Measurements from ENCODE around the gene CBY3. TPM values are rescaled to one million over a fixed set of nuclear protein-coding genes. Genes with fewer than 3 reads are reported as not detected.

The CBY3 gene
- total RNA-seq (not detected), polyA plus RNA-seq (under 1 TPM in 1 of 2 donors, not detected in 1; 0.06 TPM)
- long read RNA-seq, donor 1, partial matches to known transcripts = 0 of 3 reads
- long read RNA-seq, donor 1, other reads (novel, unspliced or antisense) = 3 of 3 reads
- long read RNA-seq, donor 2, partial matches to known transcripts = 0 of 2 reads
- long read RNA-seq, donor 2, other reads (novel, unspliced or antisense) = 2 of 2 reads
- long read RNA-seq, donor 3 = 0 reads

DNA sequence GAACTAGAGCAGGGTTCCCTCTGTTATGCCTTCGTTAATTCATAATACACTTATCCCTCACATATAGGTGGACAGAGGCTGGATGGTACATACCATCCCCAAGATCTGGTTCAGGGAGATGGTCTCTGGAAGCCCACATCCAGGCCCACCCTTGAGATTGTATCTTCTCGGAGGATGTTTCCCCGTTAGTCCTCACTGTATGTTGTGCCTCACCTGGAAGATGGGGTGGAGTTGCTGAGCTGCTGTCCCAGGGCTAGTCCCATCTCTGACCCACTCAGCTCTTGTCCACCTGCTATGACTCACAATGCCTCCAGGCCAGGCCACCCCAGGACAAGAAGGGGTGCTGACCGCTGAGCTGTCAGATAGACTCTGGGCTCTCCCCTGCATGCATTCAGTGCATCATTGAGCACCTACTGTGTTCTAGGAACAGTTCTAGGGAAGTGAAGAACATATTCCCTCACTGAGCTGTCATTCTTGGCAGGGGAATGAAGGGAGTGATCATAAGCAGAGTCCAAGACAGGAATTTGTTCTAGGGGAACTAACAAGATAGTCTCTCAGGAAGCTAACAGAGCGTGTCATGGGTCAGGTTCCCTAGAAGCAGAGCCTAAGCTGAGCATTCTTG, at the start of gene CBY3:
CBY3 (minus strand) TSS at position 255 of the 622 bp plus-strand sequence; CDS start at position 139, 116 bp downstream.
- peaks cover 10 to 36% (median 22%) of the 10 kb centered on the region in 9 donors for H3K4me1 ChIP-seq
- no peaks in the 10 kb centered on the region for H3K36me3 ChIP-seq
- intact Hi-C loops (cut with DNase I) = no loop called here
- TF ChIP-seq, protein P1, sequence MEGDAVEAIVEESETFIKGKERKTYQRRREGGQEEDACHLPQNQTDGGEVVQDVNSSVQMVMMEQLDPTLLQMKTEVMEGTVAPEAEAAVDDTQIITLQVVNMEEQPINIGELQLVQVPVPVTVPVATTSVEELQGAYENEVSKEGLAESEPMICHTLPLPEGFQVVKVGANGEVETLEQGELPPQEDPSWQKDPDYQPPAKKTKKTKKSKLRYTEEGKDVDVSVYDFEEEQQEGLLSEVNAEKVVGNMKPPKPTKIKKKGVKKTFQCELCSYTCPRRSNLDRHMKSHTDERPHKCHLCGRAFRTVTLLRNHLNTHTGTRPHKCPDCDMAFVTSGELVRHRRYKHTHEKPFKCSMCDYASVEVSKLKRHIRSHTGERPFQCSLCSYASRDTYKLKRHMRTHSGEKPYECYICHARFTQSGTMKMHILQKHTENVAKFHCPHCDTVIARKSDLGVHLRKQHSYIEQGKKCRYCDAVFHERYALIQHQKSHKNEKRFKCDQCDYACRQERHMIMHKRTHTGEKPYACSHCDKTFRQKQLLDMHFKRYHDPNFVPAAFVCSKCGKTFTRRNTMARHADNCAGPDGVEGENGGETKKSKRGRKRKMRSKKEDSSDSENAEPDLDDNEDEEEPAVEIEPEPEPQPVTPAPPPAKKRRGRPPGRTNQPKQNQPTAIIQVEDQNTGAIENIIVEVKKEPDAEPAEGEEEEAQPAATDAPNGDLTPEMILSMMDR (IDR thresholded peaks at IDR 0.05) = no peak
- WGBS, 2 donors = 94 to 95% methylated on average over 5 of the region's 5 CpGs
- no peak within 1 kb of the TSS for H3K27ac ChIP-seq
- ATAC-seq (no peak), DNase-seq (no peak)
- no peaks in the 10 kb centered on the region for H3K27me3 ChIP-seq
- no peaks in the 10 kb centered on the region for H3K9me3 ChIP-seq
- H3K4me3 ChIP-seq = no peak within 1 kb of the TSS

DNA sequence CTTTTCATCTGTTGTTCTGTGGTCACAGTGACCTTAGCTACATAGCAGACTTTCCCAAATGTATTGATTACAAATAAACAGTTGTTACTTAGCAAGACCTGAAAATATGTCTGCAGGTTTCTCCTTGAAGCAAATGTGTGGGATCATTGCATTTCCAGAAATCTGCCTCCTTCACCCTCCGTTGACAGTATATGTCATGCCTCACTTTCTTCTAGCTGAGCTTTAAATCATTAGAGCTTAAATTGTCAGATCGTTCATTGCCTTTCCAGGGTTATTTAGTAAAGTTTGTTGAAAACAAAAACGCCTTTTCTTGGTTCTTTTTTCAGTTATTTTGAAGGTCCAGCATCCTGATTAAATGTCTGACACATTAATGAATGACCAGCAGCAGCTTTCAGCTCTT, 49.5 kb upstream of the CBY3 start:
- TF ChIP-seq, protein P1 (IDR thresholded peaks at IDR 0.05) = no peak
- Histone ChIP-seq H3K4me1 (peaks cover 3 to 45% (median 24%) of the 10 kb centered on the region in 9 donors), H3K4me3 (no peak overlapping the region), H3K27me3 (no peaks in the 10 kb centered on the region), H3K27ac (peak overlapping the region in 1 of 10 donors; percentile 93), H3K9me3 (no peaks in the 10 kb centered on the region), H3K36me3 (peaks cover 0 to 65% (median 43%) of the 10 kb centered on the region in 9 donors)
- intact Hi-C loops (cut with DNase I) = loop anchor here in 3 of 10 donors (2.0 to 5.0 kb wide), 3 partner anchors 32 to 37 kb away; partner anchors contain the start of gene CANX (in 2 of the 3)
- ATAC-seq (no peak), DNase-seq (no peak)
- 71 to 75% methylated on average over 3 of the region's 3 CpGs for WGBS, 2 donors

DNA sequence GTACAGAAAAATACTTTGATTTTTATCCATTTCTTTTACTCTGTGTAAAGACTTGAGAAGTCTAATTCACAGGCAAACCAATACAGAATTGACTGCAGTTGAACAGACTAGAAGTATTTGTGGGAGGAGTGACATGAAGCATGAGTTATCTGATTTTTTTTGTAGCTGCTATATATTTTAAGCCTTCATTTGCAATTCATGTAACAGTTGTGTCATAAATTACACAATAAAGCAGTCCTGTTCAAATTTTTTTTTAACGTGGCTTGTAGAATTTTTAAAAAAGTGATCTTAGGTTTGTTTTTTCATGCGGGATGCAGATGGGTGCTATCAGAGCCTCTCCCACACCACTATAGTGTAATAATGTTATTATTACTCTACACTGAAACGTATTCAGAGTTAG, 48.9 kb upstream of the CBY3 start:
- Histone ChIP-seq H3K27ac (no peak overlapping the region), H3K4me3 (no peak overlapping the region), H3K27me3 (no peaks in the 10 kb centered on the region), H3K4me1 (peaks cover 3 to 38% (median 17%) of the 10 kb centered on the region in 9 donors), H3K9me3 (no peaks in the 10 kb centered on the region), H3K36me3 (peaks cover 0 to 69% (median 50%) of the 10 kb centered on the region in 9 donors)
- ATAC-seq (no peak), DNase-seq (no peak)
- intact Hi-C loops (cut with DNase I) = loop anchor here in 3 of 10 donors (2.0 to 5.0 kb wide), 3 partner anchors 31 to 38 kb away; partner anchors contain the start of gene CANX (in 2 of the 3)
- TF ChIP-seq, protein P1 (IDR thresholded peaks at IDR 0.05) = no peak
- WGBS, 2 donors = 86 to 87% methylated on average over 3 of the region's 3 CpGs

DNA sequence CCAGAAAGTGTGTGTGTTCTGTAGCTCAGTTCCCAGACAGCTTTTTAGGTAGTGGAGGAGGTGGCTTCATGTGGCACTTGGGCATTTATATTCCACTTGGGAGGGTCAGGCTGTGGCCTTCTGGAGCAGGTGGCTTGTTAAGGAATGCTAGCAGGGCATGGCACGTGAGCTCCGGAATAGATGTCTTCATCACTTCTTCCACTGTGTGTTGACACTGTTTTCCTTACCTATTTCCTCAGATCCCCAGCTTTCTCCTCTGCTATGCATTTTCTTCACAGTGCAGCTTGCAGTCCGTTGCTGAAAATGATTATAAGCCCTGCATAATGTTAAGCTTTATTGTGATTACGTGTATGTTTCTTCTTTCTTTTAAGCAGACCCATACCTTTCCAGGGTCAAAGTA, 48.5 kb upstream of the CBY3 start:
- Histone ChIP-seq H3K27me3 (no peaks in the 10 kb centered on the region), H3K4me3 (no peak overlapping the region), H3K4me1 (peaks cover 3 to 34% (median 15%) of the 10 kb centered on the region in 9 donors), H3K27ac (no peak overlapping the region), H3K9me3 (no peaks in the 10 kb centered on the region), H3K36me3 (peaks cover 0 to 70% (median 54%) of the 10 kb centered on the region in 9 donors)
- intact Hi-C loops (cut with DNase I) = no loop called here
- ATAC-seq (no peak), DNase-seq (no peak)
- 89 to 93% methylated on average over 4 of the region's 4 CpGs for WGBS, 2 donors
- TF ChIP-seq, protein P1 (IDR thresholded peaks at IDR 0.05) = no peak
